HepG2 (cell line): ENCODE results near the gene AGER. TPM values are rescaled to one million over a fixed set of nuclear protein-coding genes. Genes with fewer than 3 reads are reported as not detected.

Source experiments
- ATAC-seq: fragments of 200-7000 bp; cut with Tn5 transposase; 3 replicates; pipeline ENCODE4 v1.9.1; 2020; ENCODE audit warnings: mild to moderate bottlenecking, moderate library complexity
- BruUV-seq: library from RNA; stranded (reverse); fragments of 400-500 nt; replicated peaks from 2 replicates; lab custom pipeline; 2021; lab: Mats Ljungman, UMichigan
- CTCF ChIA-PET: fragments of 300-600 bp; formaldehyde crosslinking; extraction: SDS; loops from one replicate; lab custom pipeline; 2021; ENCODE audit warnings: low total read pairs, inconsistent platforms, low intra/inter-chr PET ratio; lab: Yijun Ruan, JAX
- POLR2A ChIA-PET: fragments of 350-600 bp; sonication (Branson Sonifier 250); formaldehyde crosslinking; loops from one replicate; lab custom pipeline; 2020; ENCODE audit warnings: antibody characterized with exemption, inconsistent platforms; lab: Yijun Ruan, JAX
- DNase-seq: peaks from one replicate; pipeline ENCODE4 v3.0.0-alpha.2; 2015; ENCODE audit warnings: low spot score
- FAIRE-seq: peaks from 3 replicates; lab custom pipeline; 2011; peaks lifted over from hg19 to GRCh38; lab: Jason Lieb, UNC
- H2AFZ ChIP-seq: one replicate; pipeline ENCODE4 v1.6.1; 2011; ENCODE audit warnings: low read length, inconsistent platforms
- H3K27ac ChIP-seq: fragments of 300-600 bp; 3 replicates; pipeline ENCODE4 v1.8.0; 2011; ENCODE audit warnings: mixed run types, mild to moderate bottlenecking, mixed read lengths, low read length, inconsistent platforms; ENCODE audit not compliant: insufficient read depth; ENCODE audit errors: extremely low read length
- H3K27me3 ChIP-seq, 2 experiments: fragments of 200-600 bp in 1 of 2; 2 replicates in 1 of 2; 3 replicates in 1 of 2; pipeline versions ENCODE4 v1.6.0 to v1.8.0; 2011; ENCODE audit warnings: low read length in 2 of 2, mild to moderate bottlenecking in 2 of 2, moderate library complexity in 2 of 2, inconsistent platforms in 1 of 2; ENCODE audit not compliant: insufficient read depth in 2 of 2, control insufficient read depth in 1 of 2
- H3K36me3 ChIP-seq, 2 experiments: fragments of 200-600 bp in 1 of 2; replicated peaks in 1 of 2; 2 replicates in 1 of 2; 3 replicates in 1 of 2; pipeline versions ENCODE4 v1.5.1 to v1.8.0; 2011; ENCODE audit warnings: low read length in 2 of 2, inconsistent platforms in 1 of 2; ENCODE audit not compliant: insufficient read depth in 2 of 2, control insufficient read depth in 1 of 2
- H3K4me1 ChIP-seq: 2 replicates; pipeline ENCODE4 v1.5.1; 2012; ENCODE audit warnings: low read length, inconsistent platforms; ENCODE audit not compliant: insufficient read depth
- H3K4me2 ChIP-seq: 2 replicates; pipeline ENCODE4 v1.6.0; 2011; ENCODE audit warnings: low read depth, low read length, inconsistent platforms
- H3K4me3 ChIP-seq, 3 experiments: fragments of 200-600 bp in 1 of 3; sonication (generic), shearing (Covaris generic) in 1 of 3; replicated peaks in 1 of 3; 2 replicates each; pipeline ENCODE4 v1.5.1; 2011 to 2016; ENCODE audit warnings: low read length in 3 of 3, inconsistent platforms in 2 of 3, low read depth in 2 of 3, mild to moderate bottlenecking in 2 of 3, control low read depth in 1 of 3, mixed read lengths in 1 of 3; ENCODE audit not compliant: insufficient read depth in 1 of 3
- H3K79me2 ChIP-seq: one replicate; pipeline ENCODE4 v1.6.1; 2011; ENCODE audit warnings: low read length, inconsistent platforms; ENCODE audit not compliant: insufficient read depth
- H3K9ac ChIP-seq: 2 replicates; pipeline ENCODE4 v1.6.0; 2011; ENCODE audit warnings: mild to moderate bottlenecking, low read depth, low read length, inconsistent platforms; ENCODE audit not compliant: insufficient read depth
- H3K9me3 ChIP-seq: 2 replicates; pipeline ENCODE4 v1.5.1; 2012; ENCODE audit warnings: mild to moderate bottlenecking, low read length
- H4K20me1 ChIP-seq: 2 replicates; pipeline ENCODE4 v1.6.0; 2011; ENCODE audit warnings: inconsistent platforms, mild to moderate bottlenecking, low read length, moderate library complexity; ENCODE audit not compliant: insufficient read depth
- GABPA ChIP-seq, 2 experiments: IDR thresholded peaks; 2 replicates each; pipeline ENCODE4 v1.6.1; 2011 to 2016; ENCODE audit warnings: low read depth in 2 of 2, low read length in 1 of 2, missing biosample characterization in 1 of 2, missing genetic modification characterization in 1 of 2
- HIVEP1 ChIP-seq: sonication (generic); formaldehyde crosslinking; IDR thresholded peaks from 2 replicates; pipeline ENCODE4 v1.4.0; 2020; ENCODE audit warnings: mild to moderate bottlenecking, missing genetic modification reagents
- HNRNPLL ChIP-seq: fragments of 200-400 bp; formaldehyde crosslinking; IDR thresholded peaks from 2 replicates; pipeline ENCODE4 v1.6.1; 2017; ENCODE audit warnings: mild to moderate bottlenecking, low read depth, low read length; ENCODE audit not compliant: poor library complexity, severe bottlenecking
- JUNB ChIP-seq: sonication (generic); formaldehyde crosslinking; IDR thresholded peaks from 2 replicates; pipeline ENCODE4 v1.8.0; 2022; ENCODE audit warnings: missing genetic modification reagents, mild to moderate bottlenecking, borderline replicate concordance
- KDM4B ChIP-seq: sonication (generic); formaldehyde crosslinking; IDR thresholded peaks from 2 replicates; pipeline ENCODE4 v1.4.0; 2020; ENCODE audit warnings: missing genetic modification reagents
- RAD21 ChIP-seq: fragments of 450-650 bp; formaldehyde crosslinking; IDR thresholded peaks from 2 replicates; pipeline ENCODE4 v1.5.0; 2020; ENCODE audit warnings: mild to moderate bottlenecking
- SMAD3 ChIP-seq: sonication (generic); formaldehyde crosslinking; IDR thresholded peaks from 2 replicates; pipeline ENCODE4 v1.4.0; 2020; ENCODE audit warnings: missing genetic modification reagents
- SP140L ChIP-seq: sonication (generic); formaldehyde crosslinking; IDR thresholded peaks from 2 replicates; pipeline ENCODE4 v1.4.0; 2020; ENCODE audit warnings: missing genetic modification reagents, borderline replicate concordance
- STAG1 ChIP-seq: sonication (generic); formaldehyde crosslinking; IDR thresholded peaks from 2 replicates; pipeline ENCODE4 v1.4.0; 2020; ENCODE audit warnings: missing genetic modification reagents
- TEAD2 ChIP-seq: sonication (generic); formaldehyde crosslinking; IDR thresholded peaks from 2 replicates; pipeline ENCODE4 v1.9.0; 2021; ENCODE audit warnings: missing genetic modification reagents
- ZNF572 ChIP-seq: sonication (generic); formaldehyde crosslinking; IDR thresholded peaks from 2 replicates; pipeline ENCODE4 v1.5.1; 2020; ENCODE audit warnings: mild to moderate bottlenecking, missing genetic modification reagents
- ZNF670 ChIP-seq: sonication (generic); formaldehyde crosslinking; IDR thresholded peaks from 2 replicates; pipeline ENCODE4 v1.8.0; 2022; ENCODE audit warnings: mild to moderate bottlenecking, missing genetic modification reagents, borderline replicate concordance
- ZNF792 ChIP-seq: IDR thresholded peaks from 2 replicates; pipeline ENCODE4 v1.6.1; 2016
- WGBS: methylation state at CpG from one replicate; pipeline ENCODE4 v1.1.6; 2017; ENCODE audit warnings: low lambda C conversion rate; 5-methylcytosine and 5-hydroxymethylcytosine counted together
- in situ Hi-C: cut with HindIII; loops from 2 replicates; pipeline ENCODE4 v1.10.0; 2017; ENCODE audit warnings: low pct_unique_long_range_greater_than_20kb; ENCODE audit not compliant: extremely low pct_ligation_motif_present
- intact Hi-C: fragments of 100-400 bp; cut with micrococcal nuclease; formaldehyde crosslinking; loops from one replicate; pipeline ENCODE4 v1.10.0; 2022; ENCODE audit not compliant: unreplicated experiment
- polyA plus RNA-seq, 8 experiments: library from polyadenylated mRNA; depleted of rRNA in 3 of 8; stranded (reverse) in 7 of 8; unstranded in 1 of 8; fragments of >200 nt; fragmentation: Illumina TruSeq in 4 of 8; extraction: Trizol in 4 of 8; gene quantifications; 2 replicates each; pipeline versions ENCODE4 v1.2.1 to v1.2.3, GENCODE V29; 2011 to 2016; ENCODE audit warnings: low read depth in 4 of 8, missing spikeins in 1 of 8, mixed read lengths in 1 of 8; ENCODE audit not compliant: insufficient read depth in 1 of 8
- total RNA-seq, 5 experiments: library from RNA; depleted of rRNA; stranded (reverse); fragments of >200 nt; fragmentation: Illumina TruSeq; extraction: Trizol; gene quantifications; 2 replicates each; pipeline ENCODE4 v1.2.3, GENCODE V29; 2016; ENCODE audit warnings: low read depth in 1 of 5
- TF ChIP-seq, protein P1 (sequence below): IDR thresholded peaks from 2 replicates; pipeline ENCODE4 v1.6.1; 2016; ENCODE audit warnings: mild to moderate bottlenecking
- TF ChIP-seq, protein P2 (sequence below): sonication (generic); formaldehyde crosslinking; IDR thresholded peaks from 2 replicates; pipeline ENCODE4 v1.4.0; 2020; ENCODE audit warnings: mild to moderate bottlenecking, missing genetic modification reagents
- TF ChIP-seq, protein P3 (sequence below): sonication (generic); formaldehyde crosslinking; IDR thresholded peaks from 2 replicates; pipeline ENCODE4 v1.5.0; 2020; ENCODE audit warnings: mild to moderate bottlenecking, missing genetic modification reagents

AGER gene
- total and polyA plus RNA-seq, 2 of the 13 experiments (the other 11 are each of a cell fraction or from before 2014, with no cell fraction given) = 1.9 to 5.1 TPM

DNA sequence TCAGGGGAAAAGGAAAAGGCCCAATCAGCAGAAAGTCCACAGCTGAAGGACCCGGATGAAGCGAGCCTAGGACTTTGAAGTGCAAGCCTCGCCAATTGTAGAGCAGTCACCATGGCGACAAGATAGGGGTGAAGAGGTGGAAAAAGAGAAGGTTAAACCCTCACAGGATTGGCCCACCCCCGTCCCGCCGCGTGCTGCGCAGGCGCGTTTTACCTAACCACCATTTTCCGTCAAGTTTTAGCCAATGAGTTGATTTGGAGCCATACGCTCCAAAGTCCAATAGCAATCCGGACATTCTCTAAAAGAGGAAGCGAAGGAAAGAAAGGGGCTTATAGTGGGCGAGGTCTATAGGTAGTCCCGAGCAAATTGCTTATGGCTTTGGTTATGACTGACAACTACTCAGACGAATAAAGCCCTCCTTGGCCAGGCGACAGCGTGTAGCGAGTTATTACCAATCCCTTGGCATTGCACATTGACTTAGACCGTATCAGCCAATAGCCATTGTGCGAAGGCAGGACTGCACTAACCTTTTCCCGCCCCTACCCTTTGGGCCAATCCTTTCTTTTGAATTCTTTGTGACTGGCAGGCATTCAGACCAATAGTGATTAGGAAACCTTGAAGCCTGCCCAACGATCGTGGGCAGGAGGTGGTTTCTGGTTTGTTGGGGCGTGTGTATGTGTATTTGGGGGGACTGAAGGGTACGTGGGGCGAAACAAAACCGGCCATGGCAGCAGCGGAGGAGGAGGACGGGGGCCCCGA lies 6.1 kb downstream of the AGER start, which contains the start of gene RNF5:
RNF5 (plus strand) TSS at position 618 of the 759 bp plus-strand sequence; CDS start at position 725, 107 bp downstream.
- H4K20me1 ChIP-seq = no peaks in the 10 kb centered on the region
- peaks cover 19 to 25% of the 10 kb centered on the region in 2 experiments; a peak in 4 of 5 replicates for H3K36me3 ChIP-seq
- H2AFZ ChIP-seq = no peak within 1 kb of the TSS
- peak within 1 kb of the TSS; percentile 97 for H3K27ac ChIP-seq
- H3K9me3 ChIP-seq = no peaks in the 10 kb centered on the region
- in situ Hi-C loops (no loop called here), intact Hi-C loops (loop anchor here (1.0 to 5.0 kb wide), 6 partner anchors 12 to 1089 kb away; partner anchors contain the start of genes ATF6B, PBX2 and PPT2)
- H3K79me2 ChIP-seq = peaks cover 49% of the 10 kb centered on the region
- DNase-seq (peak; percentile 100), ATAC-seq (peak; percentile 90), FAIRE-seq (peak; percentile 99)
- H3K9ac ChIP-seq = peak within 1 kb of the TSS; percentile 90
- peak within 1 kb of the TSS; percentile 96 to 98 (median 98) for H3K4me3 ChIP-seq
- H3K4me2 ChIP-seq = peak within 1 kb of the TSS; percentile 98
- ChIA-PET CTCF (interaction anchor here (0.9 kb wide), 1 partner anchor 59 kb away, joined by 3 read pairs; no protein-coding TSS in a partner anchor), POLR2A (interaction anchor here (0.6 to 5.8 kb wide), 23 partner anchors 9 to 1093 kb away, joined by 3 to 127 read pairs (median 5); partner anchors contain the start of genes ATF6B, CFB, FKBPL and GPANK1)
- peaks cover 54% of the 10 kb centered on the region for H3K4me1 ChIP-seq
- no TSS peak for BruUV-seq
- no peaks in the 10 kb centered on the region; a peak in 1 of 5 replicates for H3K27me3 ChIP-seq
- under 1% methylated on average over 33 of the region's 33 CpGs for WGBS
- TF ChIP-seq ZNF670 (CRISPR knock-in tag) = no peak
- no peak for TF ChIP-seq ZNF792 (CRISPR knock-in tag)
- no peak for TF ChIP-seq STAG1 (CRISPR knock-in tag)
- TF ChIP-seq JUNB (CRISPR knock-in tag) = no peak
- peak; percentile 38 for TF ChIP-seq GABPA (IDR thresholded peaks at IDR 0.05; ENCODE audit: low read depth, low read length)
- TF ChIP-seq GABPA (CRISPR knock-in tag; IDR thresholded peaks at IDR 0.05; ENCODE audit: low read depth) = peak; percentile 70
- peak; percentile 71 for TF ChIP-seq HNRNPLL
- TF ChIP-seq, protein P1, sequence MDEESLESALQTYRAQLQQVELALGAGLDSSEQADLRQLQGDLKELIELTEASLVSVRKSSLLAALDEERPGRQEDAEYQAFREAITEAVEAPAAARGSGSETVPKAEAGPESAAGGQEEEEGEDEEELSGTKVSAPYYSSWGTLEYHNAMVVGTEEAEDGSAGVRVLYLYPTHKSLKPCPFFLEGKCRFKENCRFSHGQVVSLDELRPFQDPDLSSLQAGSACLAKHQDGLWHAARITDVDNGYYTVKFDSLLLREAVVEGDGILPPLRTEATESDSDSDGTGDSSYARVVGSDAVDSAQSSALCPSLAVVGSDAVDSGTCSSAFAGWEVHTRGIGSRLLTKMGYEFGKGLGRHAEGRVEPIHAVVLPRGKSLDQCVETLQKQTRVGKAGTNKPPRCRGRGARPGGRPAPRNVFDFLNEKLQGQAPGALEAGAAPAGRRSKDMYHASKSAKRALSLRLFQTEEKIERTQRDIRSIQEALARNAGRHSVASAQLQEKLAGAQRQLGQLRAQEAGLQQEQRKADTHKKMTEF = no peak; the same call in 1 of the 2 replicates
- no peak for TF ChIP-seq SMAD3 (CRISPR knock-in tag)
- no peak for TF ChIP-seq HIVEP1 (CRISPR knock-in tag)
- TF ChIP-seq RAD21 (CRISPR knock-in tag) = no peak
- 0 out of 2 replicates have a peak, but pooled peaks have one; percentile 20 for TF ChIP-seq KDM4B
- TF ChIP-seq, protein P2, sequence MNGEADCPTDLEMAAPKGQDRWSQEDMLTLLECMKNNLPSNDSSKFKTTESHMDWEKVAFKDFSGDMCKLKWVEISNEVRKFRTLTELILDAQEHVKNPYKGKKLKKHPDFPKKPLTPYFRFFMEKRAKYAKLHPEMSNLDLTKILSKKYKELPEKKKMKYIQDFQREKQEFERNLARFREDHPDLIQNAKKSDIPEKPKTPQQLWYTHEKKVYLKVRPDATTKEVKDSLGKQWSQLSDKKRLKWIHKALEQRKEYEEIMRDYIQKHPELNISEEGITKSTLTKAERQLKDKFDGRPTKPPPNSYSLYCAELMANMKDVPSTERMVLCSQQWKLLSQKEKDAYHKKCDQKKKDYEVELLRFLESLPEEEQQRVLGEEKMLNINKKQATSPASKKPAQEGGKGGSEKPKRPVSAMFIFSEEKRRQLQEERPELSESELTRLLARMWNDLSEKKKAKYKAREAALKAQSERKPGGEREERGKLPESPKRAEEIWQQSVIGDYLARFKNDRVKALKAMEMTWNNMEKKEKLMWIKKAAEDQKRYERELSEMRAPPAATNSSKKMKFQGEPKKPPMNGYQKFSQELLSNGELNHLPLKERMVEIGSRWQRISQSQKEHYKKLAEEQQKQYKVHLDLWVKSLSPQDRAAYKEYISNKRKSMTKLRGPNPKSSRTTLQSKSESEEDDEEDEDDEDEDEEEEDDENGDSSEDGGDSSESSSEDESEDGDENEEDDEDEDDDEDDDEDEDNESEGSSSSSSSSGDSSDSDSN (CRISPR knock-in tag) = no peak
- TF ChIP-seq, protein P3, sequence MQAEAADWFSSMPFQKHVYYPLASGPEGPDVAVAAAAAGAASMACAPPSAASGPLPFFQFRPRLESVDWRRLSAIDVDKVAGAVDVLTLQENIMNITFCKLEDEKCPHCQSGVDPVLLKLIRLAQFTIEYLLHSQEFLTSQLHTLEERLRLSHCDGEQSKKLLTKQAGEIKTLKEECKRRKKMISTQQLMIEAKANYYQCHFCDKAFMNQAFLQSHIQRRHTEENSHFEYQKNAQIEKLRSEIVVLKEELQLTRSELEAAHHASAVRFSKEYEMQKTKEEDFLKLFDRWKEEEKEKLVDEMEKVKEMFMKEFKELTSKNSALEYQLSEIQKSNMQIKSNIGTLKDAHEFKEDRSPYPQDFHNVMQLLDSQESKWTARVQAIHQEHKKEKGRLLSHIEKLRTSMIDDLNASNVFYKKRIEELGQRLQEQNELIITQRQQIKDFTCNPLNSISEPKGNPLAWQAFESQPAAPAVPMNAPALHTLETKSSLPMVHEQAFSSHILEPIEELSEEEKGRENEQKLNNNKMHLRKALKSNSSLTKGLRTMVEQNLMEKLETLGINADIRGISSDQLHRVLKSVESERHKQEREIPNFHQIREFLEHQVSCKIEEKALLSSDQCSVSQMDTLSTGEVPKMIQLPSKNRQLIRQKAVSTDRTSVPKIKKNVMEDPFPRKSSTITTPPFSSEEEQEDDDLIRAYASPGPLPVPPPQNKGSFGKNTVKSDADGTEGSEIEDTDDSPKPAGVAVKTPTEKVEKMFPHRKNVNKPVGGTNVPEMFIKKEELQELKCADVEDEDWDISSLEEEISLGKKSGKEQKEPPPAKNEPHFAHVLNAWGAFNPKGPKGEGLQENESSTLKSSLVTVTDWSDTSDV = no peak
- TF ChIP-seq SP140L (CRISPR knock-in tag) = no peak
- TF ChIP-seq TEAD2 (CRISPR knock-in tag) = no peak
- TF ChIP-seq ZNF572 (CRISPR knock-in tag) = no peak
